B cell (primary cell): ENCODE results near the gene OR3A2.
"Not testable (repeated sequence)": the region's sequence is repeated elsewhere in the genome, so short reads cannot be mapped to it uniquely, and the experiment has no call there.

Experiments
- CTCF ChIP-seq: fragments of 200-600 bp; IDR thresholded peaks from one replicate; pipeline ENCODE4 v1.8.0; 2022; ENCODE audit warnings: antibody characterized with exemption, mild to moderate bottlenecking
- EZH2 ChIP-seq: IDR thresholded peaks from 2 replicates; pipeline ENCODE4 v1.6.1; 2012; ENCODE audit warnings: borderline replicate concordance, low read depth, mild to moderate bottlenecking, moderate library complexity, low read length; ENCODE audit not compliant: insufficient read depth, poor library complexity, severe bottlenecking

DNA sequence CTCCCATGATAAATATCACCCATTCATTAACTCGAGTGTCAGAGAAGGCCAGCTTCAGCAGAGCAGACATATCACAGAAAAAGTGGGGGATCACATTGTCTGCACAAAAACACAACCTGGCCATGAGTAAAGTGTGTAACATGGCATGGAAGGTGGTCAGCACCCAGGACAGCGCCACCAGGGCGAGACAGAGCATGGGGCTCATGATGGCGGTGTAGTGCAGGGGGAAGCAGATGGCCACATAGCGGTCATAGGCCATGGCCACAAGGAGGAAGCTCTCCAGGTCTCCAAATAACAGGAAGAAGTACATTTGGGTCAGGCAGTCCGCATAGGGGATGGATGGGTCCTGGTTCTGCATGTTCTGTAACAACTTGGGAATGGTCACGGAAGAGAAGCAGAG is 11.7 kb upstream of the OR3A2 start:
- not testable (repeated sequence) for TF ChIP-seq CTCF, EZH2
